CD4-positive, alpha-beta T cell treated with Interleukin-17A for 1 hour (primary cell): Measurements from ENCODE around the gene TTC21A.

Experiments
- DNase-seq: peaks from one replicate; pipeline ENCODE4 v3.0.0-alpha.2; 2020

Gene TTC21A

DNA sequence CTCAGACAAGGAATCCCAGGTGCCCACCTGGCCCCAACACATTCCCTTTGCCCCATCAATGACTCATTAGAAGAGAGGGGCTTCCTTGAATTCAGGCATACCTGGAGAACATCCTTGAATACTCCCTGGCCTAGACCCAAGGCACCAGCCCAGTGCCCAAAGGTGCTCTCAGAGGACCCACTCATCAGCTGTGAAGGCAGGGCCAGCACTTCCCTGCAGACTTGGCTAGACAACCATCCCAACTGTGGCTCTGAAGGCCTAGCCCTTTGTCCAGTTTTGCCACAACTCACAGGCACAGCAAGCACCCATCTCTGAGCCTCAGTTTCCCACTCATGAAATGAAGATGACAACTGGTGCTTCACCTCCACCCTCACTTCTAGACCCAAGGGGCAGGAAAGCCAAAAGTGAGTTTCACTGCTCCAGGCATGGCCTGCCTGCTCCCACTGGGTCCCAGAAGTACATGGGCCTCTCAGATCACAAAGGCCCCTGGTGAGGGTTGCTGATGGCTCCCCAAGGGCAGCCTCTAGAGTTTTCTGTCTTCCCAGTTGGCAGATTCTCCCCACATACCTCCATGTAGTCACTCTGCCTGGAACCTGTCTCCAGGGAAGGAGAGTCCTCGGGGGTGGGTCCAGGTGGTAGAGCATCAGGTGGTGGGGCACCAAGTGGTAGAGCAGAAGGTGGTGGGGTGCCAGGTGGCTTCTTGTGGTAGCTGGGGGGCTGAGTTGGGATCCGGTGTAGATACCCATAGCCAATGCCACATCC, 7.6 kb upstream of the TTC21A start:
- no peak for DNase-seq

DNA sequence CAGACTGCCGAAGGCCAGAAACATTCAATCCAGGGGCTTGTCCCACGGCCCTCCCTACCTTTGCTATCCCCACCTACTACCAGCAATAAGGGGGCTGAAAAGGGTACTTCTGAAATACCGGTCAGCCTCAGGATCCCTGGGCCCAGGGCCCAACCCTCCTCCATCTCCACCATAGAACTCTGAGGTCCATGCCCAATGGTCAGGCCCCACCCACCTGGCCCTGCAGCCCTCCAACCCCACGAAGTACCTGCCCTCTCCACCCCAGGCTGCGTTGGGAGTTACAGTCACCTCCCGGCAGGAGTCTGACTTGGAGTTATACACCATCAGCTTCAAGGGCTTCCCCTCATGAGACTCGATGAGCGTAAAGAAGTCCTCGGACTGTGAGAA, 7.0 kb upstream of the TTC21A start:
- DNase-seq = no peak

- DNase-seq = peak; percentile 65
Observed at GRCh38 chr3:39101022-39101689, 6.3 kb upstream of the TTC21A start.

- no peak for DNase-seq
Observed at GRCh38 chr3:39102504-39103323, 4.8 kb upstream of the TTC21A start.

- DNase-seq = no peak
Observed at GRCh38 chr3:39103324-39103693, 4.2 kb upstream of the TTC21A start.

GRCh38 chr3:39103791-39104552, 3.5 kb upstream of the TTC21A start:
- no peak for DNase-seq

DNA sequence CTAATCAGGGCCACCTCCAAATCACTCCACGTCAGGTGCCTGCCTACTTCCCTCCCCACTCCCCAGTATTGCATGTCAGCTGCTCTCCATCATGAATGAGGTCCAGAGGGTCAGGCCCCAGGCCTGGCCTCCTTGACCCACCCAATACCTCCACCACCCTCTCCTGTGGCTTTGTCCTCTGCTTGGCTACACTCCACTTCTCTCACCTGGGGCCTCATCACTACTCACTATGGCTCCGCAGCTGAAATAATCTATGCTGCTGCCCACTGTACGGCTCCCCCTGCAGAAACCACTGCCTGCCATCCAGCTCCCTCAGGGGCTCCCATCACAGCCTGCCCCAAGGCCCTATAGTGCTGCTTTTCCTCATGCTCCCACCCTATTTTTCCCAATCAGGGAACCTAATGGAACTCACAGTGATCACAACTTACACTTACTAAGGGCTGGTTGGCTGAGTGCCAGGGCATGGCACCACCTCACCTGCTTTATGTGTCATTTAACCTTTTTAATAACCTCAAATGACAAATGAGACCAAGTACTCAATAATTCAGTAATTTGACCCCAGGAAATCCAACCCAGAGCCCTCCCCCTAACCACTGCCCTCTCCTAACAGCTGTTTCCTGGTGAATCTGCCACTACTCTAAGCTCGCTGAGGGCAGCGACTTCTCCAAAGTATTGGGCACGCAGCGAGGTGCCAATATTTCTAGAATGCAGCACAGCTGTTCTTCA, 2.4 kb upstream of the TTC21A start:
- DNase-seq = no peak

DNA sequence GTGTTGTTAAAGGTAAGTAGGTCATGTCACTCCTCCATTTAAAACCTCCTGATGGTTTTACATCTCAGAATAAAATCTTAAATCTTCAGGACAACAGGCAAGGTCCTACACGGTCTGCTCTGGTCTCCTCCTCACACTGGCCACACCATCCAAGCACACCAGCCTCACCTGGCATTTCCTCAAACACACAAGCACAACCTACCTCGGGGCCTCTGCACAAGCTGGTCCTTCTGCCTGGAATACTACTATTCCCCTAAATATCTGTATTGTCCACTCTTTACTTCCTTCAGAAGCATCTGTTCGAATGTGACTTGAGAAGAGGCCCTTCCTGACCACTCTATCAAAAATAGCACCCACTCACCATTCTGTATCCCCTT, 1.8 kb upstream of the TTC21A start:
- no peak for DNase-seq

GRCh38 chr3:39106281-39106811, 1.1 kb upstream of the TTC21A start:
- no peak for DNase-seq

- DNase-seq = no peak
Observed at GRCh38 chr3:39106851-39107387, 561 bp upstream of the TTC21A start.

DNA sequence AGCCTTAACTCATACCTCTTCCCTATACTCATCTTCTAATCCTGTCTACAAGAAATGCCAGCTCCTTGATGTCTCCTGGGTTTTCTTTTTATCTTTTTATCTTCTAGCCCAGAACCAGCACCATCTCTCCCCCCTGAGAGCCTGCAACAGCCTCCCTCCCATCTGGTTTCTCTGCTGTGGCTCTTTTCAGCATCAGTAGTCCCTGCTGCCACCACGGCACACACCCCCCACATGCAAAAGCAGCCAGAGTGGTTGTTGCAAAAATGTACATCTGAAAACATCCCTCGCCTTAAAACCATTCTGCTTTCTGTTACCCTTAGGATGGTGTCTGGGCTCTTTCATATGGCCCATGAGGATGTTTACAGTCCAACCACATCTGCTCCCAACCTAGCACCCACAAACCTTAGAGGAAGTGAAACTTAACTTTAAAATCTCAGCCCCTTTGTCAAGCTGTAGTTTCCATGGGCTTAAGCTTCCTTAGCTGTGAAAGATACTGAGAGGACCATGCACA, 775 bp downstream of the TTC21A start:
- DNase-seq = peak; percentile 62

GRCh38 chr3:39109086-39109485, 1.6 kb downstream of the TTC21A start:
- no peak for DNase-seq

- no peak for DNase-seq
Observed at GRCh38 chr3:39110041-39110639, 2.7 kb downstream of the TTC21A start.

DNA sequence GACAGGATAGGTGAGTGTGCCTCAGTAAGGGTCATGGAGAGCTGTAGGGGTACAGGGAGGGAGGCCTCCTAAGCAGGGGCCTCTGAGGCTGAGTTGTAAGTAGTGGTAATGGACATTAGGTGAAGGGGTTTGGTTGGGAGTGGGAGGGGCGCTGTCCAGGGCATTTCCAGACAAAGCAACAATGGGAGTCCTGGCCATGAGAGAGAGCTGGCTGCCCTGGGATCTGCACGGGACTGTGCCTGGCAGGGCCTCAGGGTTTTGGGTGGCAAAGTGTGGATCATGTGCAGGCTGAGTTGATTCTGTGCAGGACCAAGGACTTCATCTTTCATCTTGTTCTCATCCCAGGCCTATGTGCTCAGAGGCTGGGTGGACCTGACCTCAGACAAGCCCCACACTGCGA, 4.6 kb downstream of the TTC21A start:
- DNase-seq = no peak

DNA sequence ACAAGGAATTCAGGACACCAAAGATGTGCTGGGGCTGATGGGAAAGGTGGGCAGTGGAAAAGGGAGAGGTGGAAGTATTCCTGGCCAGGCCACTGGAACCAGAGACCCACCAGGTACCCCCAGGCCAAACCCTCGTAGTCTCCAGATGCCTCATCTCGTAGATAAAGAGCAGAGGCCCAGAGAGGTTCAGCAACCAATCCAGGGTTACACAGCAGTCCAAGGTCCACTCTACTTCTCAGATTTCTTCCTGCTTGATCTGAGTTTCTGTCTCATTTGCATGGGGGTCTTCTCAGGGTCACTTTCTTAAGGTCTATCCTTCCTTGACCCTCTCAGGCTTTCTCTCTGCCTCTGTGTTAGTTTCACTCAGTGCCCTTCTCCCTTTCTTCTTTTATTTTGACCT, 5.1 kb downstream of the TTC21A start:
- DNase-seq = no peak

- no peak for DNase-seq
Observed at GRCh38 chr3:39113291-39113690, 5.8 kb downstream of the TTC21A start.

DNA sequence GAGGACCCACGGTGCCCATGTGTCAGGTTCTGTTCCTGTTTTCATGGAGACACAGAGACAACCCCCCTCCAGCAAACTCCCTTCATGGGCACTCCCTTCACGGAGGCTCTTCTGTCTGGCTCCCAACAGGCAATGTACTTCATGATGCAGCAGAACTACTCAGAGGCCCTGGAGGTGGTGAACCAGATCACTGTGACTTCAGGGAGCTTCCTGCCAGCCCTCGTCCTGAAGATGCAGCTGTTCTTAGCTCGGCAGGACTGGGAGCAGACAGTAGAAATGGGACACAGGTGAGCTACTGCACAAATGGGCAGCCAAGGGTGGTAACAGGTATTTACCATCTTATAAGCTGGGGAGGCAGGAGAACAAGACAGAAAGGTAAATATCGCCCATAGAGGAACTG, 7.0 kb downstream of the TTC21A start:
- DNase-seq = no peak

- DNase-seq = no peak
Observed at GRCh38 chr3:39115870-39116269, 8.4 kb downstream of the TTC21A start.

GRCh38 chr3:39118079-39118478, 10.6 kb downstream of the TTC21A start:
- DNase-seq = no peak

GRCh38 chr3:39118931-39119660, 11.6 kb downstream of the TTC21A start:
- DNase-seq = no peak

DNA sequence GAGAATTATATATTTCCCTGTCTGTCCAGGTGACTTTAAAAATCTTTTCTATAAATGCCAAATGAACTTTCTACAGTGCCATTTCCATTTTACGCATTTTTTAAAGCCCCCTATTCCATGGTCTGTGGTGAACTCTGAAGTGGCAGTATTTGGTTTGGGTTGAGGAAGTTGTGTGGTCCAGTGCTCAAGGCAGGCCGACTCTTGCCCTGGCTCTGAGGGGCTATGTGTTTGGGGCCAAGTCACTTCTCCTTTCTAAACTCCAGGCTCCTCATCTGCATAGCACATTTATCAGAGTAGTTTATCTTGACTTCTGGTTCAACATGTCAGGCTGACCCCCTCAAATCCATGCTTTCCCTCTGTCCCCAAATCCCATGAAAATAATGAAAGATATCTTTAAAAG, 14.1 kb downstream of the TTC21A start:
- no peak for DNase-seq
